Activated T-cell treated with anti-CD3 and anti-CD28 coated beads, Interleukin-2, amount 50 U/mL, for 24 hours (primary cell): ENCODE measurements around the gene COMMD2.

ENCODE experiments used
- DNase-seq: peaks from one replicate; pipeline ENCODE4 v3.0.0-alpha.2; 2020
- H3K27ac Mint-ChIP-seq: 2 replicates; pipeline ENCODE4 v1.8.0; 2020; ENCODE audit warnings: mild to moderate bottlenecking, mixed read lengths
- H3K27me3 Mint-ChIP-seq: 2 replicates; pipeline ENCODE4 v1.8.0; 2020; ENCODE audit warnings: mixed read lengths
- H3K36me3 Mint-ChIP-seq: 2 replicates; pipeline ENCODE4 v1.8.0; 2020; ENCODE audit warnings: low read depth, mixed read lengths
- H3K4me1 Mint-ChIP-seq: 2 replicates; pipeline ENCODE4 v1.8.0; 2020; ENCODE audit warnings: low read depth, mixed read lengths
- H3K4me3 Mint-ChIP-seq: 2 replicates; pipeline ENCODE4 v1.8.0; 2020; ENCODE audit warnings: mild to moderate bottlenecking, moderate library complexity, mixed read lengths
- H3K9me3 Mint-ChIP-seq: 2 replicates; pipeline ENCODE4 v1.8.0; 2020; ENCODE audit warnings: mixed read lengths

Gene COMMD2

GRCh38 chr3:149736175-149736952, 15.9 kb downstream of the COMMD2 start:
- Mint-ChIP-seq H3K27me3 (no peaks in the 10 kb centered on the region), H3K27ac (no peak overlapping the region), H3K4me1 (peaks cover 5% of the 10 kb centered on the region), H3K9me3 (no peaks in the 10 kb centered on the region), H3K4me3 (no peak overlapping the region), H3K36me3 (peaks cover 36% of the 10 kb centered on the region)
- no peak for DNase-seq

GRCh38 chr3:149732234-149732633, 20.1 kb downstream of the COMMD2 start:
- DNase-seq, result no peak
- Mint-ChIP-seq H3K27ac (no peak overlapping the region), H3K4me1 (peaks cover 5% of the 10 kb centered on the region), H3K36me3 (peaks cover 8% of the 10 kb centered on the region), H3K4me3 (no peak overlapping the region), H3K9me3 (no peaks in the 10 kb centered on the region), H3K27me3 (peaks cover 3% of the 10 kb centered on the region)

- no peak for DNase-seq
- H3K9me3 Mint-ChIP-seq, result peaks cover 2% of the 10 kb centered on the region
- peaks cover 11% of the 10 kb centered on the region for H3K4me1 Mint-ChIP-seq
- peaks cover 3% of the 10 kb centered on the region for H3K27me3 Mint-ChIP-seq
- H3K36me3 Mint-ChIP-seq, result no peaks in the 10 kb centered on the region
- H3K27ac Mint-ChIP-seq, result no peak overlapping the region
- no peak overlapping the region for H3K4me3 Mint-ChIP-seq
Observed at GRCh38 chr3:149727656-149728055, 24.6 kb downstream of the COMMD2 start.

- Mint-ChIP-seq H3K36me3 (no peaks in the 10 kb centered on the region), H3K27me3 (peaks cover 3% of the 10 kb centered on the region), H3K4me3 (no peak overlapping the region), H3K9me3 (peaks cover 5% of the 10 kb centered on the region), H3K4me1 (peaks cover 11% of the 10 kb centered on the region), H3K27ac (peak overlapping the region; percentile 64)
- no peak for DNase-seq
Observed at GRCh38 chr3:149726716-149727407, 25.4 kb downstream of the COMMD2 start.

GRCh38 chr3:149723781-149724180, 28.5 kb downstream of the COMMD2 start:
- Mint-ChIP-seq H3K27ac (no peak overlapping the region), H3K36me3 (no peaks in the 10 kb centered on the region), H3K4me3 (no peak overlapping the region)

GRCh38 chr3:149720918-149721317, 31.4 kb downstream of the COMMD2 start:
- no peaks in the 10 kb centered on the region for H3K36me3 Mint-ChIP-seq
- no peaks in the 10 kb centered on the region for H3K4me1 Mint-ChIP-seq
- no peak for DNase-seq
- H3K4me3 Mint-ChIP-seq, result no peak overlapping the region
- peaks cover 13% of the 10 kb centered on the region for H3K9me3 Mint-ChIP-seq
- H3K27me3 Mint-ChIP-seq, result no peaks in the 10 kb centered on the region
- H3K27ac Mint-ChIP-seq, result no peak overlapping the region

More at GRCh38 chr3:149723781-149724180, 28.5 kb downstream of the COMMD2 start:
- DNase-seq, result no peak
- Mint-ChIP-seq H3K4me1 (peaks cover 11% of the 10 kb centered on the region), H3K27me3 (peaks cover 3% of the 10 kb centered on the region), H3K9me3 (peaks cover 13% of the 10 kb centered on the region)

- Mint-ChIP-seq H3K36me3 (no peaks in the 10 kb centered on the region), H3K9me3 (peaks cover 10% of the 10 kb centered on the region), H3K27ac (no peak overlapping the region), H3K4me3 (no peak overlapping the region), H3K27me3 (no peaks in the 10 kb centered on the region), H3K4me1 (no peaks in the 10 kb centered on the region)
- no peak for DNase-seq
Observed at GRCh38 chr3:149717391-149718056, 34.8 kb downstream of the COMMD2 start.

GRCh38 chr3:149716984-149717383, 35.3 kb downstream of the COMMD2 start:
- Mint-ChIP-seq H3K4me3 (no peak overlapping the region), H3K27ac (no peak overlapping the region), H3K4me1 (no peaks in the 10 kb centered on the region), H3K27me3 (no peaks in the 10 kb centered on the region), H3K36me3 (no peaks in the 10 kb centered on the region), H3K9me3 (peaks cover 9% of the 10 kb centered on the region)
- DNase-seq, result no peak

- H3K27ac Mint-ChIP-seq, result no peak overlapping the region
- H3K9me3 Mint-ChIP-seq, result no peaks in the 10 kb centered on the region
- no peaks in the 10 kb centered on the region for H3K27me3 Mint-ChIP-seq
- H3K4me3 Mint-ChIP-seq, result no peak overlapping the region
- H3K4me1 Mint-ChIP-seq, result no peaks in the 10 kb centered on the region
- no peak for DNase-seq
- no peaks in the 10 kb centered on the region for H3K36me3 Mint-ChIP-seq
Observed at GRCh38 chr3:149715247-149715646, 37.0 kb downstream of the COMMD2 start.

- Mint-ChIP-seq H3K4me1 (no peaks in the 10 kb centered on the region), H3K27me3 (no peaks in the 10 kb centered on the region), H3K4me3 (no peak overlapping the region), H3K36me3 (no peaks in the 10 kb centered on the region), H3K9me3 (no peaks in the 10 kb centered on the region), H3K27ac (no peak overlapping the region)
- no peak for DNase-seq
Observed at GRCh38 chr3:149713730-149714654, 38.3 kb downstream of the COMMD2 start.

- peaks cover 20% of the 10 kb centered on the region for H3K4me1 Mint-ChIP-seq
- DNase-seq, result no peak
- no peaks in the 10 kb centered on the region for H3K27me3 Mint-ChIP-seq
Observed at GRCh38 chr3:149706905-149707304, 45.4 kb downstream of the COMMD2 start.

GRCh38 chr3:149705416-149705815, 46.9 kb downstream of the COMMD2 start:
- DNase-seq, result no peak
- Mint-ChIP-seq H3K4me1 (peaks cover 27% of the 10 kb centered on the region), H3K9me3 (no peaks in the 10 kb centered on the region), H3K36me3 (no peaks in the 10 kb centered on the region), H3K27ac (no peak overlapping the region), H3K4me3 (no peak overlapping the region), H3K27me3 (no peaks in the 10 kb centered on the region)

More at GRCh38 chr3:149706905-149707304, 45.4 kb downstream of the COMMD2 start:
- Mint-ChIP-seq H3K9me3 (no peaks in the 10 kb centered on the region), H3K27ac (no peak overlapping the region), H3K4me3 (no peak overlapping the region), H3K36me3 (no peaks in the 10 kb centered on the region)

- peaks cover 6% of the 10 kb centered on the region for H3K9me3 Mint-ChIP-seq
- H3K4me1 Mint-ChIP-seq, result peaks cover 27% of the 10 kb centered on the region
Observed at GRCh38 chr3:149703466-149703865, 48.8 kb downstream of the COMMD2 start.

More at GRCh38 chr3:149703466-149703865, 48.8 kb downstream of the COMMD2 start:
- no peak for DNase-seq
- H3K27me3 Mint-ChIP-seq, result no peaks in the 10 kb centered on the region
- H3K27ac Mint-ChIP-seq, result no peak overlapping the region
- H3K4me3 Mint-ChIP-seq, result no peak overlapping the region
- H3K36me3 Mint-ChIP-seq, result no peaks in the 10 kb centered on the region
